Heart left ventricle (tissue), 16 donors: ENCODE results near the gene CUL7. TPM values are rescaled to one million over a fixed set of nuclear protein-coding genes. Genes with fewer than 3 reads are reported as not detected.

ENCODE experiments used
- ATAC-seq, 4 donors: fragments of 200-7000 bp; cut with Tn5 transposase; one replicate each; pipeline ENCODE4 v1.9.1; 2020 to 2022; ENCODE audit warnings: moderate library complexity in 4 of 4, mild to moderate bottlenecking in 3 of 4, moderate number of reproducible peaks in 1 of 4
- DNase-seq, 5 donors: peaks; one replicate each; pipeline ENCODE4 v3.0.0-alpha.2; 2020
- H3K27ac ChIP-seq, 12 donors: fragments of 200-600 bp; sonication (generic) in 4 of 12; one replicate each; pipeline versions ENCODE4 v1.5.0 to v1.8.0; 2016 to 2022; ENCODE audit warnings: mild to moderate bottlenecking in 2 of 12
- H3K27me3 ChIP-seq, 9 donors: fragments of 200-600 bp; sonication (generic) in 2 of 9; one replicate each; pipeline versions ENCODE4 v1.5.1 to v1.8.0; 2016 to 2022; ENCODE audit warnings: mild to moderate bottlenecking in 3 of 9
- H3K36me3 ChIP-seq, 9 donors: fragments of 200-600 bp; sonication (generic) in 2 of 9; one replicate each; pipeline versions ENCODE4 v1.5.0 to v1.8.0; 2018 to 2022; ENCODE audit warnings: mild to moderate bottlenecking in 2 of 9
- H3K4me1 ChIP-seq, 12 donors: fragments of 200-600 bp; sonication (generic) in 4 of 12; one replicate each; pipeline versions ENCODE4 v1.5.0 to v1.8.0; 2016 to 2022; ENCODE audit warnings: mild to moderate bottlenecking in 3 of 12
- H3K4me3 ChIP-seq, 12 donors: fragments of 200-600 bp; sonication (generic) in 4 of 12; one replicate each; pipeline versions ENCODE4 v1.5.0 to v1.8.0; 2017 to 2022; ENCODE audit warnings: mild to moderate bottlenecking in 9 of 12, moderate library complexity in 4 of 12
- H3K9me3 ChIP-seq, 12 donors: fragments of 200-600 bp; sonication (generic) in 4 of 12; one replicate each; pipeline versions ENCODE4 v1.5.0 to v1.8.0; 2016 to 2022; ENCODE audit warnings: mild to moderate bottlenecking in 1 of 12
- CTCF ChIP-seq, 12 donors: fragments of 200-600 bp; sonication (generic) in 4 of 12; IDR thresholded peaks; one replicate each; pipeline versions ENCODE4 v1.5.0 to v1.8.0; 2018 to 2022; ENCODE audit warnings: antibody characterized with exemption in 12 of 12, mild to moderate bottlenecking in 5 of 12
- POLR2A ChIP-seq, 2 donors: fragments of 450-650 bp; IDR thresholded peaks; one replicate each; pipeline ENCODE4 v1.6.1; 2017; ENCODE audit warnings: antibody characterized with exemption in 2 of 2, mild to moderate bottlenecking in 2 of 2, moderate library complexity in 2 of 2
- WGBS, 4 donors: extraction: QIAGEN DNeasy Blood & Tissue Kit in 2 of 4; methylation state at CpG; one replicate each; pipeline versions ENCODE4 v1.1.5 to v1.1.7; 2013 to 2018; 5-methylcytosine and 5-hydroxymethylcytosine counted together
- intact Hi-C, 10 donors: fragments of 100-400 bp; cut with DNase I; formaldehyde crosslinking; loops; one replicate each; pipeline versions ENCODE4 v1.11.1 to v1.14.2; 2022
- polyA plus RNA-seq, 2 donors: library from polyadenylated mRNA; stranded (reverse); fragments of 200-250 nt; gene quantifications; one replicate each; pipeline ENCODE4 v1.2.3, GENCODE V29; 2013
- total RNA-seq, 9 donors: library from RNA; depleted of rRNA in 2 of 9; stranded (reverse); fragments of >200 nt in 2 of 9; fragmentation: NEBNext Ultra II Directional in 3 of 9; extraction: Animal tissue kit (Norgen Biotek cat#: 25700) in 3 of 9; gene quantifications; one replicate each; pipeline versions ENCODE4 v1.1.0 to v1.2.4, GENCODE V29; 2016 to 2023
- donor health status: ischemic (EF 13 %, LVEDD 7.1; RV severe dilation, severe dysfunction).
- donor health status: healthy with polysubstance abuse.
- donor health status: DM: no; HTN: yes; CAD: no.
- donor health status: DM: no; HTN: no; CAD: no.
- donor health status: ischemic (EF 25% LVEDD 6.9; RV normal size, moderate dysfunction).
- donor health status: ischemic (EF 25% LVEDD 5.7; RV mildly dilated, moderate dysfunction).
- donor health status: healthy.
- donor health status: DM: yes; HTN: yes; CAD: no.
- donor health status: ischemic (EF 35%, LVEDD 5.7; RV mildly dilated, moderate dysfunction).
- donor health status: nonischemic (EF 11% LVEDD 7.7; RV severe dilation, severe dysfunction).
- donor health status: DM: yes; HTN: yes; CAD: no.
- donor health status: PGD.
- donor health status: ischemic (EF 29% LVEDD 5.4; RV normal size, mild dysfunction).
- donor health status: nonischemic (EF 23%, LVEDD 6.1; RV moderate dilation, normal function).

CUL7 gene
- total and polyA plus RNA-seq, 11 donors, result 3.5 to 13.2 (median 7.9) TPM

GRCh38 chr6:43096451-43097097, 42.9 kb upstream of the CUL7 start:
- peak in 1 of 4 donors; percentile 27 for ATAC-seq
- 60 to 69% (median 65%) methylated on average over 7 to 8 of the region's 8 CpGs for WGBS, 4 donors

GRCh38 chr6:43095939-43096338, 42.3 kb upstream of the CUL7 start:
- no peaks in the 10 kb centered on the region for H3K36me3 ChIP-seq
- no peak overlapping the region for H3K4me3 ChIP-seq
- H3K9me3 ChIP-seq, result no peaks in the 10 kb centered on the region
- H3K27me3 ChIP-seq, result no peaks in the 10 kb centered on the region
- intact Hi-C loops, result no loop called here
- ATAC-seq (no peak), DNase-seq (no peak)
- H3K4me1 ChIP-seq, result peaks cover 0 to 20% (median 3%) of the 10 kb centered on the region in 12 donors
- H3K27ac ChIP-seq, result no peak overlapping the region
- 65 to 73% (median 67%) methylated on average over 7 of the region's 7 CpGs for WGBS, 4 donors
- TF ChIP-seq CTCF (IDR thresholded peaks at IDR 0.05), result no peak
- no peak for TF ChIP-seq POLR2A (IDR thresholded peaks at IDR 0.05)

More at GRCh38 chr6:43096451-43097097, 42.9 kb upstream of the CUL7 start:
- Histone ChIP-seq H3K4me1 (peaks cover 0 to 20% (median 3%) of the 10 kb centered on the region in 12 donors), H3K36me3 (no peaks in the 10 kb centered on the region), H3K27ac (no peak overlapping the region), H3K27me3 (no peaks in the 10 kb centered on the region), H3K9me3 (no peaks in the 10 kb centered on the region), H3K4me3 (no peak overlapping the region)
- intact Hi-C loops, result no loop called here
- DNase-seq, result no peak
- no peak for TF ChIP-seq POLR2A (IDR thresholded peaks at IDR 0.05)
- TF ChIP-seq CTCF (IDR thresholded peaks at IDR 0.05), result no peak

GRCh38 chr6:43093436-43094289, 40.0 kb upstream of the CUL7 start:
- Histone ChIP-seq H3K27me3 (no peaks in the 10 kb centered on the region), H3K27ac (peak overlapping the region in 6 of 12 donors; percentile 1 to 81 (median 26)), H3K9me3 (no peaks in the 10 kb centered on the region), H3K4me1 (peaks cover 0 to 20% (median 3%) of the 10 kb centered on the region in 12 donors), H3K36me3 (no peaks in the 10 kb centered on the region), H3K4me3 (peak overlapping the region in 9 of 12 donors; percentile 22 to 49 (median 32))
- intact Hi-C loops, result no loop called here
- ATAC-seq (peak; percentile 65 to 87 (median 78)), DNase-seq (peak in 3 of 5 donors; percentile 27 to 37 (median 30))
- peak in 1 of 2 donors; percentile 25 for TF ChIP-seq POLR2A (IDR thresholded peaks at IDR 0.05)
- TF ChIP-seq CTCF (IDR thresholded peaks at IDR 0.05), result no peak
- 62 to 74% (median 67%) methylated on average over 9 of the region's 9 CpGs for WGBS, 4 donors

GRCh38 chr6:43092635-43093034, 39.0 kb upstream of the CUL7 start:
- Histone ChIP-seq H3K27me3 (no peaks in the 10 kb centered on the region), H3K4me1 (peaks cover 0 to 20% (median 3%) of the 10 kb centered on the region in 12 donors), H3K9me3 (no peaks in the 10 kb centered on the region), H3K27ac (no peak overlapping the region), H3K36me3 (no peaks in the 10 kb centered on the region), H3K4me3 (no peak overlapping the region)
- no peak for DNase-seq
- intact Hi-C loops, result no loop called here
- ATAC-seq, result no peak
- TF ChIP-seq CTCF (IDR thresholded peaks at IDR 0.05) (no peak), POLR2A (IDR thresholded peaks at IDR 0.05) (no peak)
